OCI-LY3 (cell line): ENCODE results near the gene LIPC.

Experiments
- EZH2phosphoT487 ChIP-seq: fragments of 200-600 bp; shearing (Covaris generic); IDR thresholded peaks from 2 replicates; pipeline ENCODE4 v1.6.1; 2018; ENCODE audit warnings: antibody characterized with exemption, mixed run types, low read depth
- TF ChIP-seq, protein P1 (sequence below): fragments of 200-600, 300-600 bp; sonication (generic); IDR thresholded peaks from 2 replicates; pipeline ENCODE4 v1.5.1; 2014; ENCODE audit warnings: antibody characterized with exemption, low read length, low read depth

- TF ChIP-seq, protein P1, sequence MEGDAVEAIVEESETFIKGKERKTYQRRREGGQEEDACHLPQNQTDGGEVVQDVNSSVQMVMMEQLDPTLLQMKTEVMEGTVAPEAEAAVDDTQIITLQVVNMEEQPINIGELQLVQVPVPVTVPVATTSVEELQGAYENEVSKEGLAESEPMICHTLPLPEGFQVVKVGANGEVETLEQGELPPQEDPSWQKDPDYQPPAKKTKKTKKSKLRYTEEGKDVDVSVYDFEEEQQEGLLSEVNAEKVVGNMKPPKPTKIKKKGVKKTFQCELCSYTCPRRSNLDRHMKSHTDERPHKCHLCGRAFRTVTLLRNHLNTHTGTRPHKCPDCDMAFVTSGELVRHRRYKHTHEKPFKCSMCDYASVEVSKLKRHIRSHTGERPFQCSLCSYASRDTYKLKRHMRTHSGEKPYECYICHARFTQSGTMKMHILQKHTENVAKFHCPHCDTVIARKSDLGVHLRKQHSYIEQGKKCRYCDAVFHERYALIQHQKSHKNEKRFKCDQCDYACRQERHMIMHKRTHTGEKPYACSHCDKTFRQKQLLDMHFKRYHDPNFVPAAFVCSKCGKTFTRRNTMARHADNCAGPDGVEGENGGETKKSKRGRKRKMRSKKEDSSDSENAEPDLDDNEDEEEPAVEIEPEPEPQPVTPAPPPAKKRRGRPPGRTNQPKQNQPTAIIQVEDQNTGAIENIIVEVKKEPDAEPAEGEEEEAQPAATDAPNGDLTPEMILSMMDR: no peak
- TF ChIP-seq EZH2phosphoT487: no peak
Observed at GRCh38 chr15:58518626-58519025, 86.8 kb downstream of the LIPC start.
